ENCODE results near the gene SNAPC2. TPM values are rescaled to one million over a fixed set of nuclear protein-coding genes. Genes with fewer than 3 reads are reported as not detected.

SNAPC2 gene
- polyA plus RNA-seq, 1 of the 3 experiments (the other 2 are of a cell fraction) = 38.7 TPM

GRCh38 chr19:7888145-7888825 lies 31.9 kb upstream of the SNAPC2 start, which contains the start of gene LRRC8E:
Gene LRRC8E, plus strand, starts transcription at chr19:7888510. Its CDS starts 7,094 bp downstream, at chr19:7895604.
- POLR2A ChIA-PET = no interaction called here
- H2AFZ ChIP-seq (ENCODE audit: low read depth) = no peak within 1 kb of the TSS

More at GRCh38 chr19:7888145-7888825, 31.9 kb upstream of the SNAPC2 start, which contains the start of gene LRRC8E:
- H3K9me2 ChIP-seq = no peaks in the 10 kb centered on the region
- no peak within 1 kb of the TSS for H3K4me2 ChIP-seq
- no peaks in the 10 kb centered on the region for H3F3A ChIP-seq (replicated peaks; ENCODE audit: insufficient read depth)
- no peak for TF ChIP-seq SIN3A (IDR thresholded peaks at IDR 0.05; ENCODE audit: borderline replicate concordance, low read depth, low read length)
- no peak for TF ChIP-seq EP300 (IDR thresholded peaks at IDR 0.05; ENCODE audit: borderline replicate concordance in 1 of 2, low read depth in 1 of 2, low read length in 1 of 2)
- no peak for TF ChIP-seq TAF1 (IDR thresholded peaks at IDR 0.05; ENCODE audit: borderline replicate concordance, low read depth, low read length)
- TF ChIP-seq FOSL2 (IDR thresholded peaks at IDR 0.05; ENCODE audit: borderline replicate concordance, low read depth) = no peak
- TF ChIP-seq, protein P1, sequence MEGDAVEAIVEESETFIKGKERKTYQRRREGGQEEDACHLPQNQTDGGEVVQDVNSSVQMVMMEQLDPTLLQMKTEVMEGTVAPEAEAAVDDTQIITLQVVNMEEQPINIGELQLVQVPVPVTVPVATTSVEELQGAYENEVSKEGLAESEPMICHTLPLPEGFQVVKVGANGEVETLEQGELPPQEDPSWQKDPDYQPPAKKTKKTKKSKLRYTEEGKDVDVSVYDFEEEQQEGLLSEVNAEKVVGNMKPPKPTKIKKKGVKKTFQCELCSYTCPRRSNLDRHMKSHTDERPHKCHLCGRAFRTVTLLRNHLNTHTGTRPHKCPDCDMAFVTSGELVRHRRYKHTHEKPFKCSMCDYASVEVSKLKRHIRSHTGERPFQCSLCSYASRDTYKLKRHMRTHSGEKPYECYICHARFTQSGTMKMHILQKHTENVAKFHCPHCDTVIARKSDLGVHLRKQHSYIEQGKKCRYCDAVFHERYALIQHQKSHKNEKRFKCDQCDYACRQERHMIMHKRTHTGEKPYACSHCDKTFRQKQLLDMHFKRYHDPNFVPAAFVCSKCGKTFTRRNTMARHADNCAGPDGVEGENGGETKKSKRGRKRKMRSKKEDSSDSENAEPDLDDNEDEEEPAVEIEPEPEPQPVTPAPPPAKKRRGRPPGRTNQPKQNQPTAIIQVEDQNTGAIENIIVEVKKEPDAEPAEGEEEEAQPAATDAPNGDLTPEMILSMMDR (IDR thresholded peaks at IDR 0.05) = no peak
- TF ChIP-seq MXI1 (IDR thresholded peaks at IDR 0.05; ENCODE audit: low read depth, low read length) = no peak
- TF ChIP-seq REST (IDR thresholded peaks at IDR 0.05; ENCODE audit: low read depth, low read length) = no peak
- no peak for TF ChIP-seq RFX5 (IDR thresholded peaks at IDR 0.05; ENCODE audit: low read length)
- TF ChIP-seq NRF1 (IDR thresholded peaks at IDR 0.05; ENCODE audit: low read depth, low read length) = no peak
- no peak for TF ChIP-seq FOXJ3 (CRISPR knock-in tag; IDR thresholded peaks at IDR 0.05)
- no peak for TF ChIP-seq GABPA (IDR thresholded peaks at IDR 0.05; ENCODE audit: low read depth)
- TF ChIP-seq, protein P2, sequence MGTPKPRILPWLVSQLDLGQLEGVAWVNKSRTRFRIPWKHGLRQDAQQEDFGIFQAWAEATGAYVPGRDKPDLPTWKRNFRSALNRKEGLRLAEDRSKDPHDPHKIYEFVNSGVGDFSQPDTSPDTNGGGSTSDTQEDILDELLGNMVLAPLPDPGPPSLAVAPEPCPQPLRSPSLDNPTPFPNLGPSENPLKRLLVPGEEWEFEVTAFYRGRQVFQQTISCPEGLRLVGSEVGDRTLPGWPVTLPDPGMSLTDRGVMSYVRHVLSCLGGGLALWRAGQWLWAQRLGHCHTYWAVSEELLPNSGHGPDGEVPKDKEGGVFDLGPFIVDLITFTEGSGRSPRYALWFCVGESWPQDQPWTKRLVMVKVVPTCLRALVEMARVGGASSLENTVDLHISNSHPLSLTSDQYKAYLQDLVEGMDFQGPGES (IDR thresholded peaks at IDR 0.05; ENCODE audit: low read depth, low read length) = no peak
- no peak for TF ChIP-seq NFIC (IDR thresholded peaks at IDR 0.05; ENCODE audit: borderline replicate concordance)
- no peak for TF ChIP-seq SMC3 (IDR thresholded peaks at IDR 0.05; ENCODE audit: low read depth, low read length)
- no peak for TF ChIP-seq MEF2A (IDR thresholded peaks at IDR 0.05; ENCODE audit: borderline replicate concordance, low read depth)
- TF ChIP-seq JUND (IDR thresholded peaks at IDR 0.05) = no peak
- no peak for TF ChIP-seq TCF12 (IDR thresholded peaks at IDR 0.05)
- no peak for TF ChIP-seq RAD21 (IDR thresholded peaks at IDR 0.05; ENCODE audit: low read length)
- TF ChIP-seq, protein P3, sequence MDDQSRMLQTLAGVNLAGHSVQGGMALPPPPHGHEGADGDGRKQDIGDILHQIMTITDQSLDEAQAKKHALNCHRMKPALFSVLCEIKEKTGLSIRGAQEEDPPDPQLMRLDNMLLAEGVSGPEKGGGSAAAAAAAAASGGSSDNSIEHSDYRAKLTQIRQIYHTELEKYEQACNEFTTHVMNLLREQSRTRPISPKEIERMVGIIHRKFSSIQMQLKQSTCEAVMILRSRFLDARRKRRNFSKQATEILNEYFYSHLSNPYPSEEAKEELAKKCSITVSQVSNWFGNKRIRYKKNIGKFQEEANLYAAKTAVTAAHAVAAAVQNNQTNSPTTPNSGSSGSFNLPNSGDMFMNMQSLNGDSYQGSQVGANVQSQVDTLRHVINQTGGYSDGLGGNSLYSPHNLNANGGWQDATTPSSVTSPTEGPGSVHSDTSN (IDR thresholded peaks at IDR 0.05) = no peak
- H3K27ac ChIP-seq (ENCODE audit: low read depth in 2 of 2, low read length in 1 of 2) = no peak within 1 kb of the TSS
- no peak within 1 kb of the TSS for H3K4me3 ChIP-seq (ENCODE audit: low read depth in 2 of 2, low read length in 1 of 2)
- no peaks in the 10 kb centered on the region for H3K4me1 ChIP-seq (ENCODE audit: control insufficient read depth in 1 of 2, insufficient read depth in 2 of 2, low read depth in 1 of 2, low read length in 1 of 2)
- H3K27me3 ChIP-seq (ENCODE audit: insufficient read depth) = no peaks in the 10 kb centered on the region; the same call in 1 of the 2 replicates
- CTCF ChIA-PET = interaction anchor here (0.9 to 1.4 kb wide), 3 partner anchors 12 to 20 kb away, joined by 3 read pairs; no protein-coding TSS in a partner anchor
- H3K9me3 ChIP-seq = no peaks in the 10 kb centered on the region
- WGBS (ENCODE audit: low lambda C conversion rate) = 87% methylated on average over 19 of the region's 53 CpGs
- no peaks in the 10 kb centered on the region for H4K20me1 ChIP-seq (ENCODE audit: insufficient read depth)
- no peaks in the 10 kb centered on the region for H3K36me3 ChIP-seq (replicated peaks in 1 of 2; ENCODE audit: control insufficient read depth in 1 of 2, insufficient read depth in 2 of 2, low read length in 1 of 2)
- H3K79me2 ChIP-seq (ENCODE audit: insufficient read depth) = no peaks in the 10 kb centered on the region
- DNase-seq = peak; percentile 24
- no peak within 1 kb of the TSS for H3K9ac ChIP-seq
